Endothelial cell of umbilical vein (primary cell): ENCODE results near the gene RPS16. TPM values are rescaled to one million over a fixed set of nuclear protein-coding genes. Genes with fewer than 3 reads are reported as not detected.

Source experiments
- BruUV-seq: library from RNA; stranded (reverse); fragments of 400-500 nt; replicated peaks from 2 replicates; lab custom pipeline; 2021; lab: Mats Ljungman, UMichigan
- CTCF ChIA-PET: fragments of 300-600, 350-600 bp; sonication (Branson Sonifier 250); formaldehyde crosslinking; loops from one replicate; lab custom pipeline; 2021; ENCODE audit warnings: antibody characterized with exemption, inconsistent platforms; lab: Charles Lee
- POLR2A ChIA-PET: fragments of 300-600, 350-600 bp; sonication (Branson Sonifier 250); formaldehyde crosslinking; loops from one replicate; lab custom pipeline; 2021; ENCODE audit warnings: antibody characterized with exemption, inconsistent platforms; lab: Charles Lee
- DNase-seq: peaks from one replicate; pipeline ENCODE4 v3.0.0-alpha.2; 2011; ENCODE audit warnings: low read depth, low spot score
- FAIRE-seq: peaks from 2 replicates; lab custom pipeline; 2011; peaks lifted over from hg19 to GRCh38; lab: Jason Lieb, UNC
- H2AFZ ChIP-seq: 2 replicates; pipeline ENCODE4 v1.6.0; 2012; ENCODE audit warnings: low read depth, low read length, control low read depth, inconsistent platforms
- H3K27ac ChIP-seq: 2 replicates; pipeline ENCODE4 v1.5.1; 2011; ENCODE audit warnings: low read depth, mild to moderate bottlenecking, control low read depth, low read length, moderate library complexity; ENCODE audit not compliant: insufficient read depth
- H3K27me3 ChIP-seq, 2 experiments: 2 replicates each; pipeline versions ENCODE4 v1.6.0 to v1.6.1; 2011; ENCODE audit warnings: low read length in 2 of 2, mixed read lengths in 1 of 2; ENCODE audit not compliant: control insufficient read depth in 2 of 2, insufficient read depth in 2 of 2
- H3K36me3 ChIP-seq, 2 experiments: 2 replicates in 1 of 2; 3 replicates in 1 of 2; pipeline ENCODE4 v1.5.1; 2011; ENCODE audit warnings: low read length in 2 of 2, mild to moderate bottlenecking in 1 of 2, moderate library complexity in 1 of 2; ENCODE audit not compliant: control insufficient read depth in 2 of 2, insufficient read depth in 2 of 2; ENCODE audit errors: extremely low read depth in 1 of 2
- H3K4me1 ChIP-seq: 3 replicates; pipeline ENCODE4 v1.5.1; 2011; ENCODE audit warnings: mild to moderate bottlenecking, low read length; ENCODE audit not compliant: control insufficient read depth, insufficient read depth; ENCODE audit errors: extremely low read depth
- H3K4me2 ChIP-seq: 2 replicates; pipeline ENCODE4 v1.6.1; 2011; ENCODE audit warnings: low read length, control low read depth, mixed read lengths; ENCODE audit not compliant: insufficient read depth
- H3K4me3 ChIP-seq, 3 experiments: fragments of 200-600 bp in 1 of 3; sonication (generic), shearing (Covaris generic) in 1 of 3; replicated peaks in 1 of 3; 2 replicates each; pipeline ENCODE4 v1.5.1; 2011 to 2016; ENCODE audit warnings: control low read depth in 3 of 3, low read length in 3 of 3, mild to moderate bottlenecking in 2 of 3, inconsistent platforms in 1 of 3, low read depth in 1 of 3, moderate library complexity in 1 of 3; ENCODE audit not compliant: insufficient read depth in 1 of 3
- H3K79me2 ChIP-seq: 2 replicates; pipeline ENCODE4 v1.6.0; 2012; ENCODE audit warnings: low read length, inconsistent platforms; ENCODE audit not compliant: control insufficient read depth, insufficient read depth
- H3K9ac ChIP-seq: replicated peaks from 2 replicates; pipeline ENCODE3; 2011; ENCODE audit warnings: low read length, control low read depth; ENCODE audit not compliant: insufficient read depth; ENCODE audit errors: extremely low read depth
- H3K9me1 ChIP-seq: replicated peaks from 3 replicates; pipeline ENCODE4 v1.6.0; 2011; ENCODE audit warnings: mild to moderate bottlenecking, low read length; ENCODE audit not compliant: control insufficient read depth, insufficient read depth; ENCODE audit errors: extremely low read depth
- H3K9me3 ChIP-seq: replicated peaks from 2 replicates; pipeline ENCODE4 v1.5.1; 2012; ENCODE audit warnings: low read length, inconsistent platforms; ENCODE audit not compliant: control insufficient read depth, insufficient read depth
- H4K20me1 ChIP-seq: replicated peaks from 2 replicates; pipeline ENCODE3; 2011; ENCODE audit warnings: mild to moderate bottlenecking, low read length; ENCODE audit not compliant: control insufficient read depth, insufficient read depth; ENCODE audit errors: extremely low read depth
- EZH2 ChIP-seq: IDR thresholded peaks from 2 replicates; pipeline ENCODE4 v1.6.1; 2012; ENCODE audit warnings: borderline replicate concordance, low read depth, mild to moderate bottlenecking, moderate library complexity, low read length, inconsistent platforms; ENCODE audit not compliant: severe bottlenecking
- FOS ChIP-seq: IDR thresholded peaks from 2 replicates; pipeline ENCODE4 v1.6.1; 2011; ENCODE audit warnings: mild to moderate bottlenecking, low read length, moderate library complexity, borderline replicate concordance; ENCODE audit not compliant: insufficient read depth
- GATA2 ChIP-seq: IDR thresholded peaks from 2 replicates; pipeline ENCODE4 v1.7.0; 2011; ENCODE audit warnings: low read depth, mild to moderate bottlenecking, moderate library complexity, mixed read lengths, low read length; ENCODE audit not compliant: insufficient read length, insufficient read depth
- JUN ChIP-seq: IDR thresholded peaks from 2 replicates; pipeline ENCODE4 v1.6.1; 2011; ENCODE audit warnings: borderline replicate concordance, low read depth; ENCODE audit not compliant: insufficient read length, insufficient read depth
- MYC ChIP-seq: IDR thresholded peaks from one replicate; pipeline ENCODE4 v1.6.1; 2011; ENCODE audit warnings: mild to moderate bottlenecking, low read depth, low read length
- POLR2A ChIP-seq: IDR thresholded peaks from 2 replicates; pipeline ENCODE4 v1.6.1; 2012; ENCODE audit warnings: low read depth, mild to moderate bottlenecking, control low read depth, low read length
- POLR2AphosphoS5 ChIP-seq: IDR thresholded peaks from 2 replicates; pipeline ENCODE4 v1.6.1; 2012; ENCODE audit warnings: low read depth, mild to moderate bottlenecking, control low read depth, low read length, moderate library complexity; ENCODE audit not compliant: insufficient read depth
- dilution Hi-C: fragments of 300-500 bp; cut with MboI; formaldehyde crosslinking; loops from one replicate; pipeline ENCODE4 v1.15.0; 2019; ENCODE audit warnings: low sequenced_read_pairs; ENCODE audit not compliant: extremely low pct_ligation_motif_present
- intact Hi-C: fragments of 100-400 bp; cut with micrococcal nuclease; formaldehyde crosslinking; loops from one replicate; pipeline ENCODE4 v1.10.0; 2022
- polyA plus RNA-seq, 4 experiments: library from polyadenylated mRNA; depleted of rRNA in 3 of 4; stranded (reverse) in 3 of 4; unstranded in 1 of 4; fragments of >200 nt; gene quantifications; 2 replicates each; pipeline versions ENCODE4 v1.2.1 to v1.2.3, GENCODE V29; 2011 to 2012; ENCODE audit warnings: missing spikeins in 1 of 4
- total RNA-seq: library from RNA; stranded (reverse); gene quantifications from 2 replicates; pipeline ENCODE4 v1.2.3, GENCODE V29; 2021
- TF ChIP-seq, protein P1 (sequence below), 2 donors: IDR thresholded peaks; 1 replicate in 1 of 2; 2 replicates in 1 of 2; pipeline ENCODE4 v1.5.1; 2011; ENCODE audit warnings: low read length in 2 of 2, mild to moderate bottlenecking in 2 of 2, moderate library complexity in 2 of 2, control low read depth in 1 of 2, inconsistent platforms in 1 of 2, low read depth in 1 of 2; ENCODE audit not compliant: insufficient read depth in 1 of 2; ENCODE audit errors: extremely low read depth in 1 of 2
- TF ChIP-seq, protein P2 (sequence below): IDR thresholded peaks from 2 replicates; pipeline ENCODE4 v1.6.1; 2011; ENCODE audit not compliant: insufficient read depth, insufficient read length

The RPS16 gene
- total and polyA plus RNA-seq, 2 donors (not counting 3 experiments of a cell fraction or from before 2014, with no cell fraction given) = 1,768 to 5,244 TPM

DNA sequence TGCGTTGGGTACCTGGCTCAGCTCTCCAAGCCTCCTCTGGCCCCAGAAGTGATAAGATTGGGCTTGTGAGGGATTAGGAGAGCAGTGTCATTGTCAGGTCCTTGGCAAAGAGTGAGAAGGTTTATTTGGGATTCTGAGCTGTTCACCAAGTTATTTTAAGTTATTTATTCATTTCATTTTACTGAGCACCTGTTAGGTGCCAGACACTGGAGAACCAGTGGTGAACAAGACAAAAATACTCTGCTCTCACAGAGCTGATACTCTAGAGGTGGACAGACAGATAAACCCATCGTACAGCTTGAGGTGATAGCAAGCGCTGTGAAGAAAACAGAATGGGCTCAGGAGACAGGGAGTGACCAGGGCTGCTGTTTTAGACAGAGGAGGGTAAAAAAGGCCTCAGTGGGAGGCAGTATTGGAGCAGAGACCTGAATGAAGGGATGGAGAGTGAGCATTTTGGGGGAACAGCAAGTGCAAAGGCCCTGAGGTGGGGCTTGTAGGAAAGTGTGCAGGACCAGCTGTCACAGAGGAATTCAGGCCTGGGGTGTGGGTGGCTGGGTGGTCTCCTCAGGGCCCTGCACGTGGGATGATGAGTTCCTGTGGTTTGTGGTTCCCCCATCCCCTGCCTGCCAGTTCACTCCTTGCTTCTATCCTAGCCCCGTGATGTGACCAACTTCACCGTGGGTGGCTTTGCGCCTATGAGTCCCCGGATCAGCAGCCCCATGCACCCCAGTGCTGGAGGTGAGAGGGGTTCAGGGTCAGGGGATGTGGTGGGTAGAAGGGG lies 36.2 kb upstream of the RPS16 start:
- Histone ChIP-seq H3K4me2 (no peak overlapping the region), H4K20me1 (no peaks in the 10 kb centered on the region), H3K27ac (no peak overlapping the region), H3K36me3 (peaks cover 9 to 80% of the 10 kb centered on the region in 2 experiments), H3K4me1 (no peaks in the 10 kb centered on the region), H3K79me2 (no peaks in the 10 kb centered on the region), H3K9me3 (no peaks in the 10 kb centered on the region), H2AFZ (no peak overlapping the region), H3K4me3 (no peak overlapping the region), H3K9me1 (no peaks in the 10 kb centered on the region), H3K27me3 (no peaks in the 10 kb centered on the region), H3K9ac (no peak overlapping the region)
- intact Hi-C loops (no loop called here), dilution Hi-C loops (no loop called here)
- no peak for DNase-seq
- TF ChIP-seq POLR2A (no peak), MYC (no peak), GATA2 (no peak), EZH2 (no peak), POLR2AphosphoS5 (no peak), JUN (no peak), FOS (no peak)
- TF ChIP-seq, protein P1, sequence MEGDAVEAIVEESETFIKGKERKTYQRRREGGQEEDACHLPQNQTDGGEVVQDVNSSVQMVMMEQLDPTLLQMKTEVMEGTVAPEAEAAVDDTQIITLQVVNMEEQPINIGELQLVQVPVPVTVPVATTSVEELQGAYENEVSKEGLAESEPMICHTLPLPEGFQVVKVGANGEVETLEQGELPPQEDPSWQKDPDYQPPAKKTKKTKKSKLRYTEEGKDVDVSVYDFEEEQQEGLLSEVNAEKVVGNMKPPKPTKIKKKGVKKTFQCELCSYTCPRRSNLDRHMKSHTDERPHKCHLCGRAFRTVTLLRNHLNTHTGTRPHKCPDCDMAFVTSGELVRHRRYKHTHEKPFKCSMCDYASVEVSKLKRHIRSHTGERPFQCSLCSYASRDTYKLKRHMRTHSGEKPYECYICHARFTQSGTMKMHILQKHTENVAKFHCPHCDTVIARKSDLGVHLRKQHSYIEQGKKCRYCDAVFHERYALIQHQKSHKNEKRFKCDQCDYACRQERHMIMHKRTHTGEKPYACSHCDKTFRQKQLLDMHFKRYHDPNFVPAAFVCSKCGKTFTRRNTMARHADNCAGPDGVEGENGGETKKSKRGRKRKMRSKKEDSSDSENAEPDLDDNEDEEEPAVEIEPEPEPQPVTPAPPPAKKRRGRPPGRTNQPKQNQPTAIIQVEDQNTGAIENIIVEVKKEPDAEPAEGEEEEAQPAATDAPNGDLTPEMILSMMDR (IDR thresholded peaks at IDR 0.05; ENCODE audit: extremely low read depth in 1 of 2, insufficient read depth in 1 of 2, low read depth in 1 of 2, low read length in 2 of 2) = no peak
- TF ChIP-seq, protein P2, sequence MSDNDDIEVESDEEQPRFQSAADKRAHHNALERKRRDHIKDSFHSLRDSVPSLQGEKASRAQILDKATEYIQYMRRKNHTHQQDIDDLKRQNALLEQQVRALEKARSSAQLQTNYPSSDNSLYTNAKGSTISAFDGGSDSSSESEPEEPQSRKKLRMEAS = no peak
- BruUV-seq = no TSS peak
- no peak for FAIRE-seq
- POLR2A ChIA-PET = no interaction called here
- CTCF ChIA-PET = interaction anchor here (0.5 to 1.1 kb wide), 2 partner anchors 13 to 61 kb away, joined by 3 to 5 read pairs; partner anchors contain the start of gene EID2B
